ENCODE data around the gene MYB. TPM values are rescaled to one million over a fixed set of nuclear protein-coding genes. Genes with fewer than 3 reads are reported as not detected.
A peak's percentile ranks its signal among the peaks of the same experiment; 100 is the strongest.

The MYB gene
- total and polyA plus RNA-seq, 5 donors from 2014 or later: 1.4 to 17.4 (median 4.6) TPM

GRCh38 chr6:135233686-135234491 lies 52.8 kb downstream of the MYB start:
- Histone ChIP-seq H3K27ac (ENCODE audit: insufficient read depth, low read length, poor library complexity, severe bottlenecking) (no peak overlapping the region), H3K4me1 (ENCODE audit: control insufficient read depth, insufficient read depth, low read length, poor library complexity, severe bottlenecking) (peaks cover 17% of the 10 kb centered on the region), H3K4me3 (ENCODE audit: low read depth, low read length) (no peak overlapping the region), H3K36me3 (ENCODE audit: control insufficient read depth, insufficient read depth, low read length) (no peaks in the 10 kb centered on the region), H3K27me3 (ENCODE audit: control insufficient read depth, insufficient read depth, low read length) (no peaks in the 10 kb centered on the region), H3K9me3 (ENCODE audit: control insufficient read depth in 2 of 2, low read length in 2 of 2) (no peaks in the 10 kb centered on the region)
- Mint-ChIP-seq H3K36me3 (peaks cover 4% of the 10 kb centered on the region), H3K4me3 (no peak overlapping the region), H3K4me1 (peaks cover 9 to 26% (median 16%) of the 10 kb centered on the region in 4 donors), H3K27me3 (no peaks in the 10 kb centered on the region), H3K9me3 (no peaks in the 10 kb centered on the region), H3K27ac (peak overlapping the region in 1 of 3 donors; percentile 21)
- DNase-seq: no peak
- ATAC-seq (ENCODE audit: low read depth in 2 of 2): no peak

- Mint-ChIP-seq H3K9me3 (no peaks in the 10 kb centered on the region), H3K4me3 (no peak overlapping the region), H3K27ac (peak overlapping the region in 1 of 3 donors; percentile 21), H3K27me3 (no peaks in the 10 kb centered on the region), H3K36me3 (peaks cover 4% of the 10 kb centered on the region), H3K4me1 (peaks cover 9 to 22% (median 16%) of the 10 kb centered on the region in 4 donors)
- H3K9me3 ChIP-seq (ENCODE audit: control insufficient read depth in 2 of 2, low read length in 2 of 2): no peaks in the 10 kb centered on the region
- H3K27me3 ChIP-seq (ENCODE audit: control insufficient read depth, insufficient read depth, low read length): no peaks in the 10 kb centered on the region
- ATAC-seq (ENCODE audit: low read depth in 2 of 2) (no peak), DNase-seq (no peak)
- no peak overlapping the region for H3K4me3 ChIP-seq (ENCODE audit: low read depth, low read length)
- peaks cover 17% of the 10 kb centered on the region for H3K4me1 ChIP-seq (ENCODE audit: control insufficient read depth, insufficient read depth, low read length, poor library complexity, severe bottlenecking)
- H3K36me3 ChIP-seq (ENCODE audit: control insufficient read depth, insufficient read depth, low read length): no peaks in the 10 kb centered on the region
- H3K27ac ChIP-seq (ENCODE audit: insufficient read depth, low read length, poor library complexity, severe bottlenecking): no peak overlapping the region
Measured at GRCh38 chr6:135234492-135234780, 53.3 kb downstream of the MYB start.

DNA sequence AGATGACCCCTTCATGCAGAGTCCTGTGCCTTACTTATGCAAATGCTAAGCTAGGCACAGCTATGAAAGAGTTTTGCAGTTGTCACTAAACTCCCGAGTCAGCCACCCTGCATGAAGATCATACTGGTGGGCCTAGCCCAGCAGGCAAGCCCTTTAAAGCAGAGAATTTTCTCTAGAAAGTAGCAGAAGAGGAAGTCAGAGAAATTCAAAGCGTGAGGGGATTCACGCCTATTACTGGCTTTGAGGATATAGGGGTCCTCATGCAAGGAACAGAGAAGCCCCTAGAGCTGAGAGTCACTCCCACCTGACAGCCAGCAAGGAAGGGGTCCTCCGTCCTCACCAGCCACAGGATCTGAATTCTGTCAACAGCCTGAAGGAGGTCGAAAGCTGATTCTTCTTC lies 54.6 kb downstream of the MYB start:
- no peaks in the 10 kb centered on the region for H3K27me3 ChIP-seq (ENCODE audit: control insufficient read depth, insufficient read depth, low read length)
- Mint-ChIP-seq H3K9me3 (no peaks in the 10 kb centered on the region), H3K36me3 (peaks cover 4% of the 10 kb centered on the region), H3K27ac (no peak overlapping the region), H3K4me3 (no peak overlapping the region), H3K4me1 (peaks cover 10 to 21% (median 15%) of the 10 kb centered on the region in 4 donors), H3K27me3 (no peaks in the 10 kb centered on the region)
- H3K4me1 ChIP-seq (ENCODE audit: control insufficient read depth, insufficient read depth, low read length, poor library complexity, severe bottlenecking): peaks cover 17% of the 10 kb centered on the region
- no peaks in the 10 kb centered on the region for H3K9me3 ChIP-seq (ENCODE audit: control insufficient read depth in 2 of 2, low read length in 2 of 2)
- DNase-seq (no peak), ATAC-seq (ENCODE audit: low read depth in 2 of 2) (no peak)
- no peaks in the 10 kb centered on the region for H3K36me3 ChIP-seq (ENCODE audit: control insufficient read depth, insufficient read depth, low read length)
- no peak overlapping the region for H3K4me3 ChIP-seq (ENCODE audit: low read depth, low read length)
- no peak overlapping the region for H3K27ac ChIP-seq (ENCODE audit: insufficient read depth, low read length, poor library complexity, severe bottlenecking)

DNA sequence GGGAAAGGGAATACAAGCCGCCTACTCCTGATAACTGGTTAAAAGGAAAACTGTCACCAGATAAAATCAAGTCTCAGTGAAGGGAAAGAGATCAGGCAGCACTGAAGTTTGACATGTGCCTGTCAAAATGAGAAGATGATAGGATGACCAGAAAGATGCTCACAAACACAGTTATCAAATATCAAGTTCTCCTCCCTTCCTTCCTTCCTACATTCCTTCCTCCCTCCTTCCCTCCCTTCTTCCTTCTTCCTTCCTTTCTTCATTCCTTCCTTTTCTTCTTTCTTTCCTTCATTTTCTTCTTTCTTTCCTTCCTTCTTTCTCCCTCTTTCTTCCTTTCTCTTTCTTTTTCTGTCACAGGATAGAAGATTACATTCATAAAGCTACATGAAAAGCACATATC lies 55.2 kb downstream of the MYB start:
- no peaks in the 10 kb centered on the region for H3K27me3 ChIP-seq (ENCODE audit: control insufficient read depth, insufficient read depth, low read length)
- no peak overlapping the region for H3K4me3 ChIP-seq (ENCODE audit: low read depth, low read length)
- ATAC-seq (ENCODE audit: low read depth in 2 of 2): no peak
- H3K9me3 ChIP-seq (ENCODE audit: control insufficient read depth in 2 of 2, low read length in 2 of 2): no peaks in the 10 kb centered on the region
- Mint-ChIP-seq H3K27me3 (no peaks in the 10 kb centered on the region), H3K27ac (peak overlapping the region; percentile 6 to 16 (median 7)), H3K4me1 (peaks cover 8 to 19% (median 11%) of the 10 kb centered on the region in 4 donors), H3K36me3 (peaks cover 4% of the 10 kb centered on the region), H3K4me3 (no peak overlapping the region), H3K9me3 (no peaks in the 10 kb centered on the region)
- peaks cover 12% of the 10 kb centered on the region for H3K4me1 ChIP-seq (ENCODE audit: control insufficient read depth, insufficient read depth, low read length, poor library complexity, severe bottlenecking)
- DNase-seq: no peak
- no peak overlapping the region for H3K27ac ChIP-seq (ENCODE audit: insufficient read depth, low read length, poor library complexity, severe bottlenecking)
- H3K36me3 ChIP-seq (ENCODE audit: control insufficient read depth, insufficient read depth, low read length): no peaks in the 10 kb centered on the region

DNA sequence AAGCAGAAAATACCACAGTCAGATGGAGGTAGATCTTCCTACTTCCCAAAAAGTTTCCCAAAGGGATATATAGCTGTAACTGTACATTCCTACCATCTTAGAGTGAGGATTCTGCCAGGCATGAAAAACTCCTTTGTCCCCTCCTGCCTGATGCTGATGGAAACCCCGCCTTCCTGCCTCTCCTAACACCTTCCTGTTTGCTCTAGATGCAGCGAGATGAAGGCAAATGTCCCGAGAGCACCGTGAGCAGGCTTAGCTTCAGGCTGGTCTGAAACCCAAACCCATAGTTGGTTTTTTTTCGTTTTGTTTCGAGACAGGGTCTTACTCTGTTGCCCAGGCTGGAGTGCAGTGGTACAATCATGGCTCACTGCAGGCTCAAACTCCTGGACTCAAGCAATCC lies 55.6 kb downstream of the MYB start:
- Histone ChIP-seq H3K36me3 (ENCODE audit: control insufficient read depth, insufficient read depth, low read length) (no peaks in the 10 kb centered on the region), H3K4me3 (ENCODE audit: low read depth, low read length) (no peak overlapping the region), H3K4me1 (ENCODE audit: control insufficient read depth, insufficient read depth, low read length, poor library complexity, severe bottlenecking) (peaks cover 8% of the 10 kb centered on the region), H3K27ac (ENCODE audit: insufficient read depth, low read length, poor library complexity, severe bottlenecking) (no peak overlapping the region), H3K9me3 (ENCODE audit: control insufficient read depth in 2 of 2, low read length in 2 of 2) (no peaks in the 10 kb centered on the region), H3K27me3 (ENCODE audit: control insufficient read depth, insufficient read depth, low read length) (no peaks in the 10 kb centered on the region)
- Mint-ChIP-seq H3K27me3 (no peaks in the 10 kb centered on the region), H3K27ac (peak overlapping the region in 2 of 3 donors; percentile 6 to 7), H3K36me3 (peaks cover 4% of the 10 kb centered on the region), H3K4me3 (no peak overlapping the region), H3K4me1 (peaks cover 7 to 15% (median 9%) of the 10 kb centered on the region in 4 donors), H3K9me3 (no peaks in the 10 kb centered on the region)
- no peak for DNase-seq
- no peak for ATAC-seq (ENCODE audit: low read depth in 2 of 2)

GRCh38 chr6:135240711-135241110 lies 59.6 kb downstream of the MYB start:
- Histone ChIP-seq H3K27ac (ENCODE audit: insufficient read depth, low read length, poor library complexity, severe bottlenecking) (no peak overlapping the region), H3K27me3 (ENCODE audit: control insufficient read depth, insufficient read depth, low read length) (no peaks in the 10 kb centered on the region), H3K36me3 (ENCODE audit: control insufficient read depth, insufficient read depth, low read length) (no peaks in the 10 kb centered on the region), H3K4me3 (ENCODE audit: low read depth, low read length) (no peak overlapping the region), H3K4me1 (ENCODE audit: control insufficient read depth, insufficient read depth, low read length, poor library complexity, severe bottlenecking) (peaks cover 5% of the 10 kb centered on the region), H3K9me3 (ENCODE audit: control insufficient read depth in 2 of 2, low read length in 2 of 2) (no peaks in the 10 kb centered on the region)
- Mint-ChIP-seq H3K9me3 (peaks cover 0 to 1% (median 0%) of the 10 kb centered on the region in 7 donors), H3K4me3 (no peak overlapping the region), H3K27ac (no peak overlapping the region), H3K36me3 (peaks cover 4% of the 10 kb centered on the region), H3K4me1 (peaks cover 0 to 12% (median 7%) of the 10 kb centered on the region in 4 donors), H3K27me3 (peaks cover 2% of the 10 kb centered on the region)
- no peak for DNase-seq
- no peak for ATAC-seq (ENCODE audit: low read depth in 2 of 2)

GRCh38 chr6:135243871-135244796 lies 63.0 kb downstream of the MYB start:
- H3K4me1 ChIP-seq (ENCODE audit: control insufficient read depth, insufficient read depth, low read length, poor library complexity, severe bottlenecking): no peaks in the 10 kb centered on the region
- ATAC-seq (ENCODE audit: low read depth in 2 of 2): no peak

More at GRCh38 chr6:135243871-135244796, 63.0 kb downstream of the MYB start:
- Mint-ChIP-seq H3K27me3 (peaks cover 4% of the 10 kb centered on the region), H3K4me3 (no peak overlapping the region), H3K4me1 (peaks cover 0 to 4% (median 1%) of the 10 kb centered on the region in 4 donors), H3K36me3 (no peaks in the 10 kb centered on the region), H3K27ac (no peak overlapping the region), H3K9me3 (peaks cover 0 to 1% (median 0%) of the 10 kb centered on the region in 7 donors)
- H3K4me3 ChIP-seq (ENCODE audit: low read depth, low read length): no peak overlapping the region
- DNase-seq: no peak
- no peaks in the 10 kb centered on the region for H3K27me3 ChIP-seq (ENCODE audit: control insufficient read depth, insufficient read depth, low read length)
- no peaks in the 10 kb centered on the region for H3K9me3 ChIP-seq (ENCODE audit: control insufficient read depth in 2 of 2, low read length in 2 of 2)
- H3K36me3 ChIP-seq (ENCODE audit: control insufficient read depth, insufficient read depth, low read length): no peaks in the 10 kb centered on the region
- no peak overlapping the region for H3K27ac ChIP-seq (ENCODE audit: insufficient read depth, low read length, poor library complexity, severe bottlenecking)

All from CD4-positive, CD25-positive, alpha-beta regulatory T cell (primary cell).